ENCODE data around the gene NELL1.

NELL1 gene

GRCh38 chr11:20894296-20894695 lies 224.9 kb downstream of the NELL1 start:
- no peak for ATAC-seq (ENCODE audit: low read depth)
- H3K36me3 ChIP-seq (ENCODE audit: low read depth): no peaks in the 10 kb centered on the region
- H3K4me3 ChIP-seq (ENCODE audit: severe bottlenecking): no peak overlapping the region
- H3K27ac ChIP-seq (ENCODE audit: poor library complexity, severe bottlenecking): no peak overlapping the region
- no peaks in the 10 kb centered on the region for H3K4me1 ChIP-seq (ENCODE audit: insufficient read depth, poor library complexity, severe bottlenecking)
- no peaks in the 10 kb centered on the region for H3K27me3 ChIP-seq (ENCODE audit: insufficient read depth, poor library complexity, severe bottlenecking)
- TF ChIP-seq, protein P1, sequence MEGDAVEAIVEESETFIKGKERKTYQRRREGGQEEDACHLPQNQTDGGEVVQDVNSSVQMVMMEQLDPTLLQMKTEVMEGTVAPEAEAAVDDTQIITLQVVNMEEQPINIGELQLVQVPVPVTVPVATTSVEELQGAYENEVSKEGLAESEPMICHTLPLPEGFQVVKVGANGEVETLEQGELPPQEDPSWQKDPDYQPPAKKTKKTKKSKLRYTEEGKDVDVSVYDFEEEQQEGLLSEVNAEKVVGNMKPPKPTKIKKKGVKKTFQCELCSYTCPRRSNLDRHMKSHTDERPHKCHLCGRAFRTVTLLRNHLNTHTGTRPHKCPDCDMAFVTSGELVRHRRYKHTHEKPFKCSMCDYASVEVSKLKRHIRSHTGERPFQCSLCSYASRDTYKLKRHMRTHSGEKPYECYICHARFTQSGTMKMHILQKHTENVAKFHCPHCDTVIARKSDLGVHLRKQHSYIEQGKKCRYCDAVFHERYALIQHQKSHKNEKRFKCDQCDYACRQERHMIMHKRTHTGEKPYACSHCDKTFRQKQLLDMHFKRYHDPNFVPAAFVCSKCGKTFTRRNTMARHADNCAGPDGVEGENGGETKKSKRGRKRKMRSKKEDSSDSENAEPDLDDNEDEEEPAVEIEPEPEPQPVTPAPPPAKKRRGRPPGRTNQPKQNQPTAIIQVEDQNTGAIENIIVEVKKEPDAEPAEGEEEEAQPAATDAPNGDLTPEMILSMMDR (IDR thresholded peaks at IDR 0.05; ENCODE audit: poor library complexity, severe bottlenecking): no peak
- DNase-seq (ENCODE audit: low spot score): no peak
- peaks cover 2% of the 10 kb centered on the region for H3K9me3 ChIP-seq (ENCODE audit: severe bottlenecking)

- no peak overlapping the region for H3K27ac ChIP-seq (ENCODE audit: poor library complexity, severe bottlenecking)
- no peak overlapping the region for H3K4me3 ChIP-seq (ENCODE audit: severe bottlenecking)
- no peak for DNase-seq (ENCODE audit: low spot score)
- no peaks in the 10 kb centered on the region for H3K9me3 ChIP-seq (ENCODE audit: severe bottlenecking)
- H3K4me1 ChIP-seq (ENCODE audit: insufficient read depth, poor library complexity, severe bottlenecking): no peaks in the 10 kb centered on the region
- ATAC-seq (ENCODE audit: low read depth): no peak
- H3K27me3 ChIP-seq (ENCODE audit: insufficient read depth, poor library complexity, severe bottlenecking): no peaks in the 10 kb centered on the region
- H3K36me3 ChIP-seq (ENCODE audit: low read depth): no peaks in the 10 kb centered on the region
- TF ChIP-seq, protein P1 (IDR thresholded peaks at IDR 0.05; ENCODE audit: poor library complexity, severe bottlenecking): no peak
Measured at GRCh38 chr11:20909995-20910726, 240.8 kb downstream of the NELL1 start.

GRCh38 chr11:20910733-20911132 lies 241.3 kb downstream of the NELL1 start:
- ATAC-seq (ENCODE audit: low read depth) (no peak), DNase-seq (ENCODE audit: low spot score) (no peak)
- TF ChIP-seq, protein P1 (IDR thresholded peaks at IDR 0.05; ENCODE audit: poor library complexity, severe bottlenecking): no peak
- Histone ChIP-seq H3K36me3 (ENCODE audit: low read depth) (no peaks in the 10 kb centered on the region), H3K27ac (ENCODE audit: poor library complexity, severe bottlenecking) (no peak overlapping the region), H3K27me3 (ENCODE audit: insufficient read depth, poor library complexity, severe bottlenecking) (no peaks in the 10 kb centered on the region), H3K4me1 (ENCODE audit: insufficient read depth, poor library complexity, severe bottlenecking) (no peaks in the 10 kb centered on the region), H3K9me3 (ENCODE audit: severe bottlenecking) (no peaks in the 10 kb centered on the region), H3K4me3 (ENCODE audit: severe bottlenecking) (no peak overlapping the region)

DNA sequence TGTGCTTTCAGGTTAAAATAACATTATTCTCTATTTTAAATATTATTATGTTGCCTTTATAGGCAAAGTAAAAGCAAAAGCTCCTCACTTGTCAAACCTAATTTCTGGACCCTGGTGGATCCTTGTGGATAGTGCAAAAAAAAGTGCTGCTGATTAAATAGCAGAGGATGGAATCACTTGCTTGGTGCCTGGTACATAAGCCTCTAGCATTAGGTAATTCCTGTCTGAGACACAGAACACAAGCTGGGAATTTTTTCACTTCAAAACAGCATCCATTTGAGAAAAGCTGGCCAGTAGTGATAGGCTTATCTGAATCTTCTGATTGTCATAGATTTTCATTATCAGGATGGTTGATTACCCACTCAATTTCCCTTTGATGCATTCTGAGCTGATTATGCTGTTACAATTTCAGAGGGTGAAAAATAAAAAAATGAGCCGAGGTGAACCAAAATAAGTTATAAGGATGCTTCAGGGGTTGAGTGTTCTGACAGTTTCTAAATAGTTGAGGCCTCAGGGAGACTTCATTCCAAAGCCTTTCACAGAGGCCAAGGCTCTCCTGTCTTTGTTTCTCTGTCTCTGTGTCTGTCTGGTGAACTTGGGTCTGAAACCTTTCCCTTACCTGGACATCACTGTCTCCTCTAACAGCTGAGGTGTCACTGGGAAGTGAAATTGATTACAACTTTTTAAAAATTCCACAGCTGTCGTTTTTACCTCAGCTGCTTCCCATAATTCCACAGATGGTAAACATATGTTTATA lies 242.9 kb downstream of the NELL1 start:
- no peaks in the 10 kb centered on the region for H3K4me1 ChIP-seq (ENCODE audit: insufficient read depth, poor library complexity, severe bottlenecking)
- TF ChIP-seq, protein P1 (IDR thresholded peaks at IDR 0.05; ENCODE audit: poor library complexity, severe bottlenecking): no peak

More for the DNA sequence above, 242.9 kb downstream of the NELL1 start:
- Histone ChIP-seq H3K27me3 (ENCODE audit: insufficient read depth, poor library complexity, severe bottlenecking) (no peaks in the 10 kb centered on the region), H3K9me3 (ENCODE audit: severe bottlenecking) (no peaks in the 10 kb centered on the region), H3K36me3 (ENCODE audit: low read depth) (no peaks in the 10 kb centered on the region), H3K4me3 (ENCODE audit: severe bottlenecking) (no peak overlapping the region), H3K27ac (ENCODE audit: poor library complexity, severe bottlenecking) (no peak overlapping the region)
- no peak for DNase-seq (ENCODE audit: low spot score)
- no peak for ATAC-seq (ENCODE audit: low read depth)

All from RWPE2 (cell line).